OCI-LY7 (cell line): Measurements from ENCODE around the gene PLA2G2F.

Source experiments
- EZH2phosphoT487 ChIP-seq: fragments of 200-600 bp; sonication (generic); IDR thresholded peaks from 2 replicates; pipeline ENCODE4 v1.6.1; 2018; ENCODE audit warnings: low read depth, borderline replicate concordance, mild to moderate bottlenecking, mixed run types, antibody characterized with exemption, low read length, moderate library complexity, mixed read lengths
- TF ChIP-seq, protein P1 (sequence below): fragments of 200-600 bp; sonication (generic); conservative IDR thresholded peaks from 2 replicates; pipeline ENCODE4 v1.5.1; 2014; ENCODE audit warnings: mild to moderate bottlenecking, antibody characterized with exemption, low read length, moderate library complexity, mixed read lengths

DNA sequence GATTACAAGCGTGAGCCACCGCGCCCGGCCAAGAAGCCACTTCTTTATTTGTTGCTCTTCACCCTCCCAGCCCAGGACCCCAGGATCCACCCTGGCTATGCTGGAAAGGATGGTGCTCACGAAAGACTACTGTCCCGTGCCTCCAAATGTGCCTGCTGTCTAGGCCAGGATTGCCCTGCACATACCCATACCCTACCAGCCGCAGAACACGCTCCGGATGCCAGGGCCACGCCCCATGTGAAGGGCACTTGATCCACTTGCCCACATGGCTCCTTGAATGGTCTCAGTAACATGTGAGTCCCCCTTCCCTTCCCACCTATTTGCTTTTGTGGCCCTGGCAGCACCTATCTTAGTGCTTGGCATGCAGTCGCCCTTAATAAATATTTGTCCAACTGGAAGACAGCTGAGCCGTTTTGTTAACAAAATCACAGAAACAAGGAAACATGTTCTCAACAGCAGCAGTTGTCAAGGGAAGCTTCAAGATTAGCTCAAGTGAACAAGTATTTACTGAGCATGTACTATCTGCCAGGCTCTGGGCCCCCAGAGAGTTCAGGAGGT is 33.0 kb downstream of the PLA2G2F start:
- TF ChIP-seq, protein P1, sequence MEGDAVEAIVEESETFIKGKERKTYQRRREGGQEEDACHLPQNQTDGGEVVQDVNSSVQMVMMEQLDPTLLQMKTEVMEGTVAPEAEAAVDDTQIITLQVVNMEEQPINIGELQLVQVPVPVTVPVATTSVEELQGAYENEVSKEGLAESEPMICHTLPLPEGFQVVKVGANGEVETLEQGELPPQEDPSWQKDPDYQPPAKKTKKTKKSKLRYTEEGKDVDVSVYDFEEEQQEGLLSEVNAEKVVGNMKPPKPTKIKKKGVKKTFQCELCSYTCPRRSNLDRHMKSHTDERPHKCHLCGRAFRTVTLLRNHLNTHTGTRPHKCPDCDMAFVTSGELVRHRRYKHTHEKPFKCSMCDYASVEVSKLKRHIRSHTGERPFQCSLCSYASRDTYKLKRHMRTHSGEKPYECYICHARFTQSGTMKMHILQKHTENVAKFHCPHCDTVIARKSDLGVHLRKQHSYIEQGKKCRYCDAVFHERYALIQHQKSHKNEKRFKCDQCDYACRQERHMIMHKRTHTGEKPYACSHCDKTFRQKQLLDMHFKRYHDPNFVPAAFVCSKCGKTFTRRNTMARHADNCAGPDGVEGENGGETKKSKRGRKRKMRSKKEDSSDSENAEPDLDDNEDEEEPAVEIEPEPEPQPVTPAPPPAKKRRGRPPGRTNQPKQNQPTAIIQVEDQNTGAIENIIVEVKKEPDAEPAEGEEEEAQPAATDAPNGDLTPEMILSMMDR, result no peak
- no peak for TF ChIP-seq EZH2phosphoT487
